ENCODE data around the gene TMIE.

DNA sequence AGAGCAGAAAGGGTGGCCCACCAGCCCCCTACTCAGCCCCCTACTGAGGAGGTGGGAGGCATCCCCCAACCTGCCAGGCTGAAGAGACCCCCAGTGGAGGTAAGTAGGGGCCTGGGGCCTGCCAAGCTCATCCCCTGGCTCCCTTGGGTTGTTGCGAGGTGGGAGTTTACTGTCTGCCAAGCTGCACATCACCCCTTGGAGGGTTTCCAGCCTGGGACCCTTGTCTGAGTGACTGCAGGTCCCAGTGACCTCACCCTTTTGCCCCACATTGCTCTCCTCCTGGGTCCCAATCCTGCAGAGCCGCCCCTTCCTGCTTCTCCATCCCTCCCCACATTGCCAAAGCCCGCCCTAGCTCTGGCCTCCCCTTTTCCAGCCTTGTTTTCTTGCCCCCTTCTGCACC is 6.7 kb upstream of the TMIE start:
- TF ChIP-seq, protein P1, sequence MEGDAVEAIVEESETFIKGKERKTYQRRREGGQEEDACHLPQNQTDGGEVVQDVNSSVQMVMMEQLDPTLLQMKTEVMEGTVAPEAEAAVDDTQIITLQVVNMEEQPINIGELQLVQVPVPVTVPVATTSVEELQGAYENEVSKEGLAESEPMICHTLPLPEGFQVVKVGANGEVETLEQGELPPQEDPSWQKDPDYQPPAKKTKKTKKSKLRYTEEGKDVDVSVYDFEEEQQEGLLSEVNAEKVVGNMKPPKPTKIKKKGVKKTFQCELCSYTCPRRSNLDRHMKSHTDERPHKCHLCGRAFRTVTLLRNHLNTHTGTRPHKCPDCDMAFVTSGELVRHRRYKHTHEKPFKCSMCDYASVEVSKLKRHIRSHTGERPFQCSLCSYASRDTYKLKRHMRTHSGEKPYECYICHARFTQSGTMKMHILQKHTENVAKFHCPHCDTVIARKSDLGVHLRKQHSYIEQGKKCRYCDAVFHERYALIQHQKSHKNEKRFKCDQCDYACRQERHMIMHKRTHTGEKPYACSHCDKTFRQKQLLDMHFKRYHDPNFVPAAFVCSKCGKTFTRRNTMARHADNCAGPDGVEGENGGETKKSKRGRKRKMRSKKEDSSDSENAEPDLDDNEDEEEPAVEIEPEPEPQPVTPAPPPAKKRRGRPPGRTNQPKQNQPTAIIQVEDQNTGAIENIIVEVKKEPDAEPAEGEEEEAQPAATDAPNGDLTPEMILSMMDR (IDR thresholded peaks at IDR 0.05), result no peak
- no peak for TF ChIP-seq POLR2A (IDR thresholded peaks at IDR 0.05; ENCODE audit: low read depth)
- TF ChIP-seq EP300 (IDR thresholded peaks at IDR 0.05), result no peak
- TF ChIP-seq POLR2AphosphoS5 (IDR thresholded peaks at IDR 0.05), result no peak
